ENCODE measurements around the gene RACK1.
"Not testable (repeated sequence)": the region's sequence is repeated elsewhere in the genome, so short reads cannot be mapped to it uniquely, and the experiment has no call there.

The RACK1 gene

GRCh38 chr5:181282874-181283273, 39.2 kb upstream of the RACK1 start:
- Histone ChIP-seq H3K27ac (replicated peaks) (no peak overlapping the region), H3K4me3 (replicated peaks; ENCODE audit: insufficient read depth, low read length) (no peak overlapping the region), H3K27me3 (ENCODE audit: insufficient read depth, poor library complexity, severe bottlenecking) (no peaks in the 10 kb centered on the region)
- no peak for DNase-seq (ENCODE audit: low read depth in 1 of 2, low spot score in 1 of 2)
- TF ChIP-seq CTCF (IDR thresholded peaks at IDR 0.05; ENCODE audit: insufficient read depth, low read length): no peak
- TF ChIP-seq SPI1 (IDR thresholded peaks at IDR 0.05; ENCODE audit: borderline replicate concordance, low read depth): no peak
- TF ChIP-seq POLR2AphosphoS5 (IDR thresholded peaks at IDR 0.05; ENCODE audit: low read depth): no peak
- no peak for TF ChIP-seq REST (IDR thresholded peaks at IDR 0.05; ENCODE audit: insufficient replicate concordance, low read depth)

- DNase-seq (ENCODE audit: low read depth in 1 of 2, low spot score in 1 of 2); H3K4me3 ChIP-seq (replicated peaks; ENCODE audit: insufficient read depth, low read length); H3K27ac ChIP-seq (replicated peaks); H3K27me3 ChIP-seq (ENCODE audit: insufficient read depth, poor library complexity, severe bottlenecking): not testable (repeated sequence)
Measured at GRCh38 chr5:181282415-181282814, 38.7 kb upstream of the RACK1 start.

GRCh38 chr5:181281984-181282316, 38.2 kb upstream of the RACK1 start:
- Histone ChIP-seq H3K27me3 (ENCODE audit: insufficient read depth, poor library complexity, severe bottlenecking) (no peaks in the 10 kb centered on the region), H3K4me3 (replicated peaks; ENCODE audit: insufficient read depth, low read length) (no peak overlapping the region), H3K27ac (replicated peaks) (no peak overlapping the region)
- TF ChIP-seq SPI1 (IDR thresholded peaks at IDR 0.05; ENCODE audit: borderline replicate concordance, low read depth): no peak
- no peak for TF ChIP-seq GABPA (IDR thresholded peaks at IDR 0.05; ENCODE audit: low read depth)
- TF ChIP-seq CTCF (IDR thresholded peaks at IDR 0.05; ENCODE audit: insufficient read depth, low read length): no peak
- no peak for TF ChIP-seq REST (IDR thresholded peaks at IDR 0.05; ENCODE audit: insufficient replicate concordance, low read depth)
- no peak for TF ChIP-seq POLR2AphosphoS5 (IDR thresholded peaks at IDR 0.05; ENCODE audit: low read depth)
- DNase-seq (ENCODE audit: low read depth in 1 of 2, low spot score in 1 of 2): no peak

GRCh38 chr5:181281077-181281983, 37.6 kb upstream of the RACK1 start:
- TF ChIP-seq CTCF (IDR thresholded peaks at IDR 0.05; ENCODE audit: insufficient read depth, low read length) (no peak), GABPA (IDR thresholded peaks at IDR 0.05; ENCODE audit: low read depth) (no peak), REST (IDR thresholded peaks at IDR 0.05; ENCODE audit: insufficient replicate concordance, low read depth) (no peak), POLR2AphosphoS5 (IDR thresholded peaks at IDR 0.05; ENCODE audit: low read depth) (no peak), SPI1 (IDR thresholded peaks at IDR 0.05; ENCODE audit: borderline replicate concordance, low read depth) (no peak)
- Histone ChIP-seq H3K4me3 (replicated peaks; ENCODE audit: insufficient read depth, low read length) (no peak overlapping the region), H3K27me3 (ENCODE audit: insufficient read depth, poor library complexity, severe bottlenecking) (no peaks in the 10 kb centered on the region), H3K27ac (replicated peaks) (no peak overlapping the region)
- DNase-seq (ENCODE audit: low read depth in 1 of 2, low spot score in 1 of 2): no peak
